ENCODE measurements around the gene ZC3H11A.

- no peak for TF ChIP-seq CTCF (IDR thresholded peaks at IDR 0.05; ENCODE audit: insufficient read depth, low read length, poor library complexity, severe bottlenecking)
- no peak for TF ChIP-seq EZH2phosphoT487 (conservative IDR thresholded peaks at IDR 0.05; ENCODE audit: low read length)
These were observed 2.9 kb upstream of the ZC3H11A start for GRCh38 chr1:203792486-203792885.
